MM.1S (cell line): ENCODE data around the gene ARID2.

Experiments used
- DNase-seq: peaks from one replicate; pipeline ENCODE4 v3.0.0-alpha.2; 2015
- H2AFZ ChIP-seq: fragments of 300-600 bp; sonication (generic); 2 replicates; pipeline ENCODE4 v1.6.0; 2016; ENCODE audit warnings: antibody characterized with exemption, low read length
- H3F3A ChIP-seq: fragments of 300-600 bp; sonication (generic); 2 replicates; pipeline ENCODE4 v1.6.1; 2016; ENCODE audit warnings: mild to moderate bottlenecking, antibody characterized with exemption, low read length, moderate library complexity, mixed read lengths; ENCODE audit not compliant: insufficient read depth
- H3K27ac ChIP-seq: fragments of 300-600 bp; sonication (generic); 2 replicates; pipeline ENCODE4 v1.5.1; 2016; ENCODE audit warnings: mild to moderate bottlenecking, low read length
- H3K27me3 ChIP-seq: fragments of 300-600 bp; sonication (generic); replicated peaks from 2 replicates; pipeline ENCODE4 v1.6.0; 2016; ENCODE audit warnings: low read length; ENCODE audit not compliant: insufficient read depth
- H3K36me3 ChIP-seq: fragments of 300-600 bp; sonication (generic); replicated peaks from 2 replicates; pipeline ENCODE4 v1.6.1; 2016; ENCODE audit warnings: mild to moderate bottlenecking, low read length, mixed read lengths; ENCODE audit not compliant: insufficient read depth
- H3K4me1 ChIP-seq: fragments of 300-600 bp; sonication (generic); 2 replicates; pipeline ENCODE4 v1.6.1; 2016; ENCODE audit warnings: low read length, mixed read lengths
- H3K4me2 ChIP-seq: fragments of 300-600 bp; sonication (generic); 2 replicates; pipeline ENCODE4 v1.6.0; 2016; ENCODE audit warnings: low read depth, low read length
- H3K4me3 ChIP-seq: fragments of 300-600 bp; sonication (generic); 2 replicates; pipeline ENCODE4 v1.5.1; 2016; ENCODE audit warnings: low read length, mixed read lengths
- H3K79me2 ChIP-seq: fragments of 300-600 bp; sonication (generic); 2 replicates; pipeline ENCODE4 v1.6.1; 2016; ENCODE audit warnings: mixed run types, low read length, mixed read lengths
- H3K9ac ChIP-seq: fragments of 300-600 bp; sonication (generic); 2 replicates; pipeline ENCODE4 v1.6.1; 2016; ENCODE audit warnings: low read length, mixed read lengths
- H3K9me2 ChIP-seq: fragments of 300-600 bp; sonication (generic); replicated peaks from 2 replicates; pipeline ENCODE4 v1.6.1; 2016; ENCODE audit warnings: mild to moderate bottlenecking, low read length, mixed read lengths; ENCODE audit not compliant: insufficient read depth
- H3K9me3 ChIP-seq: fragments of 300-600 bp; sonication (generic); replicated peaks from 2 replicates; pipeline ENCODE4 v1.6.1; 2016; ENCODE audit warnings: mild to moderate bottlenecking, low read length, mixed read lengths; ENCODE audit not compliant: insufficient read depth
- H4K20me1 ChIP-seq: fragments of 300-600 bp; sonication (generic); 2 replicates; pipeline ENCODE4 v1.6.1; 2016; ENCODE audit warnings: mild to moderate bottlenecking, low read length, moderate library complexity, mixed read lengths; ENCODE audit not compliant: insufficient read depth
- EZH2 ChIP-seq: fragments of 300-600 bp; sonication (generic); optimal IDR thresholded peaks from 2 replicates; pipeline ENCODE3; 2017; ENCODE audit warnings: low read depth, mild to moderate bottlenecking, antibody characterized with exemption, low read length, mixed read lengths
- EZH2phosphoT487 ChIP-seq: fragments of 300-600 bp; sonication (generic); IDR thresholded peaks from 2 replicates; pipeline ENCODE4 v1.6.1; 2018; ENCODE audit warnings: antibody characterized with exemption, low read length
- TF ChIP-seq, protein P1 (sequence below): fragments of 300-600 bp; sonication (generic); IDR thresholded peaks from 2 replicates; pipeline ENCODE4 v1.5.1; 2016; ENCODE audit warnings: antibody characterized with exemption, low read length, mixed read lengths

The ARID2 gene

GRCh38 chr12:45839917-45840316 is 110.4 kb downstream of the ARID2 start:
- Histone ChIP-seq H3F3A (no peaks in the 10 kb centered on the region), H3K27ac (no peak overlapping the region), H3K4me2 (no peak overlapping the region), H3K79me2 (peaks cover 10% of the 10 kb centered on the region; the same call in 1 of the 2 replicates), H3K36me3 (peaks cover 8% of the 10 kb centered on the region; the same call in 1 of the 2 replicates), H3K9me3 (no peaks in the 10 kb centered on the region), H3K27me3 (no peaks in the 10 kb centered on the region), H2AFZ (no peak overlapping the region), H3K9ac (no peak overlapping the region), H3K4me3 (no peak overlapping the region), H3K4me1 (no peaks in the 10 kb centered on the region), H4K20me1 (no peaks in the 10 kb centered on the region), H3K9me2 (no peaks in the 10 kb centered on the region)
- DNase-seq = no peak
- TF ChIP-seq, protein P1, sequence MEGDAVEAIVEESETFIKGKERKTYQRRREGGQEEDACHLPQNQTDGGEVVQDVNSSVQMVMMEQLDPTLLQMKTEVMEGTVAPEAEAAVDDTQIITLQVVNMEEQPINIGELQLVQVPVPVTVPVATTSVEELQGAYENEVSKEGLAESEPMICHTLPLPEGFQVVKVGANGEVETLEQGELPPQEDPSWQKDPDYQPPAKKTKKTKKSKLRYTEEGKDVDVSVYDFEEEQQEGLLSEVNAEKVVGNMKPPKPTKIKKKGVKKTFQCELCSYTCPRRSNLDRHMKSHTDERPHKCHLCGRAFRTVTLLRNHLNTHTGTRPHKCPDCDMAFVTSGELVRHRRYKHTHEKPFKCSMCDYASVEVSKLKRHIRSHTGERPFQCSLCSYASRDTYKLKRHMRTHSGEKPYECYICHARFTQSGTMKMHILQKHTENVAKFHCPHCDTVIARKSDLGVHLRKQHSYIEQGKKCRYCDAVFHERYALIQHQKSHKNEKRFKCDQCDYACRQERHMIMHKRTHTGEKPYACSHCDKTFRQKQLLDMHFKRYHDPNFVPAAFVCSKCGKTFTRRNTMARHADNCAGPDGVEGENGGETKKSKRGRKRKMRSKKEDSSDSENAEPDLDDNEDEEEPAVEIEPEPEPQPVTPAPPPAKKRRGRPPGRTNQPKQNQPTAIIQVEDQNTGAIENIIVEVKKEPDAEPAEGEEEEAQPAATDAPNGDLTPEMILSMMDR = no peak
- TF ChIP-seq EZH2 (no peak), EZH2phosphoT487 (no peak)

- Histone ChIP-seq H2AFZ (no peak overlapping the region), H3K9me3 (no peaks in the 10 kb centered on the region), H3K36me3 (peaks cover 22% of the 10 kb centered on the region), H3K4me3 (no peak overlapping the region), H3F3A (no peaks in the 10 kb centered on the region), H3K9ac (no peak overlapping the region), H3K27ac (no peak overlapping the region), H3K27me3 (no peaks in the 10 kb centered on the region), H3K4me2 (no peak overlapping the region), H4K20me1 (no peaks in the 10 kb centered on the region; the same call in 1 of the 2 replicates), H3K79me2 (no peaks in the 10 kb centered on the region), H3K4me1 (no peaks in the 10 kb centered on the region), H3K9me2 (no peaks in the 10 kb centered on the region)
- no peak for DNase-seq
- TF ChIP-seq, protein P1 = no peak
- TF ChIP-seq EZH2 = no peak
- no peak for TF ChIP-seq EZH2phosphoT487
Observed at GRCh38 chr12:45849289-45849688, 119.8 kb downstream of the ARID2 start.

DNA sequence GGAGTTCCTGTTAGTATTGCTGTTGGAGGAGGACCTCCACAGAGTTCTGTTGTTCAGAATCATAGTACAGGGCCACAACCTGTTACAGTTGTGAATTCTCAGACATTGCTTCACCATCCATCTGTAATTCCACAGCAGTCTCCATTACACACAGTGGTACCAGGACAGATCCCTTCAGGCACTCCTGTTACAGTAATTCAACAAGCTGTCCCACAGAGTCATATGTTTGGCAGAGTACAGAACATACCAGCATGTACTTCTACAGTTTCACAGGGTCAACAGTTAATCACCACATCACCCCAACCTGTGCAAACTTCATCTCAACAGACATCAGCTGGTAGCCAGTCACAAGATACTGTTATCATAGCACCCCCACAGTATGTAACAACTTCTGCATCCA is 120.8 kb downstream of the ARID2 start:
- H3K4me3 ChIP-seq = no peak overlapping the region
- no peaks in the 10 kb centered on the region for H3K4me1 ChIP-seq
- TF ChIP-seq EZH2 = no peak
- TF ChIP-seq, protein P1 = no peak
- TF ChIP-seq EZH2phosphoT487 = no peak
- no peak overlapping the region for H3K9ac ChIP-seq
- H4K20me1 ChIP-seq = no peaks in the 10 kb centered on the region; the same call in 1 of the 2 replicates
- DNase-seq = no peak
- H3K9me3 ChIP-seq = no peaks in the 10 kb centered on the region
- no peaks in the 10 kb centered on the region for H3K79me2 ChIP-seq
- no peak overlapping the region for H3K4me2 ChIP-seq
- no peaks in the 10 kb centered on the region for H3F3A ChIP-seq
- no peak overlapping the region for H3K27ac ChIP-seq
- no peak overlapping the region for H2AFZ ChIP-seq
- no peaks in the 10 kb centered on the region for H3K9me2 ChIP-seq
- H3K27me3 ChIP-seq = no peaks in the 10 kb centered on the region
- peaks cover 22% of the 10 kb centered on the region for H3K36me3 ChIP-seq
